Omental fat pad (tissue), 4 donors: Measurements from ENCODE around the gene SCN8A. TPM values are rescaled to one million over a fixed set of nuclear protein-coding genes. Genes with fewer than 3 reads are reported as not detected.

Experiments
- ATAC-seq: fragments of 150-250 bp; one replicate; pipeline ENCODE4 v1.9.1; 2016; ENCODE audit warnings: mild to moderate bottlenecking, moderate library complexity; ENCODE audit not compliant: low FRiP score
- DNase-seq: peaks from one replicate; pipeline ENCODE4 v3.0.0-alpha.2; 2019; ENCODE audit warnings: low spot score
- total RNA-seq, 4 donors: library from RNA; depleted of rRNA; stranded (reverse); fragments of >200 nt; gene quantifications; one replicate each; pipeline ENCODE4 v1.1.0, GENCODE V29; 2016
- TF ChIP-seq, protein P1 (sequence below), 3 donors: fragments of 450-650 bp; IDR thresholded peaks; one replicate each; pipeline ENCODE4 v1.5.1; 2016 to 2017; ENCODE audit warnings: antibody characterized with exemption in 3 of 3, mild to moderate bottlenecking in 3 of 3, moderate library complexity in 2 of 3

SCN8A gene
- total RNA-seq, 4 donors from 2014 or later = 0.50 to 1.4 (median 0.67) TPM

DNA sequence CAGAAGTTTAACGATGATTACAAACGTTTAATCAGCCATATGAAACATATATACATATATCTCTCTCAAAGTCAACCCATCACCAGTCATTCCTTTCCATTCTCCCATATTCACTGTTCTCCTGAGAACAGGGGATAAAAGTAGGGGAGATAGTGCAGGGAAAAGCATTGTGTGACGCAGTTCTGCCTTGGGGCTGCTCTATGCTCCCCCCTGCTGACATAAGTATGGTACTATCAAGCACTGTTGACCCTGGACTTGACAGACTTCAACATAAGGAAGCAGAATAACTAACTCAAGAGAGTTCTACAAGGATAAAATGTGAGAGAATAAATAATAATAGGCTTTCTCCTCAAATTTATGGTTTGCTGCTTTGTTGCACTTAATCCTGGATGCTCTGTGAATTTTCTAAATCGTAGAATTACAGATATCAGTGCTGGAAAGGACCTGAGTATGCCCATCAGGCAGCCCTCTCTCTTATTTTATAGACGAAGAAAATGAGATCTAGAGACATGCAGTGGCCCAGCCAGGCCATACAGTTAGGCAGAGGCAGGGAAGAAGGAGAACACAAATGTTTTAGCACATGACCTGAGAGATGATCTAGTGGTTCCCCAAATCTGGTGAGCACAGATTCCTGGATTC is 87.2 kb downstream of the SCN8A start:
- DNase-seq (no peak), ATAC-seq (peak; percentile 70)
- TF ChIP-seq, protein P1, sequence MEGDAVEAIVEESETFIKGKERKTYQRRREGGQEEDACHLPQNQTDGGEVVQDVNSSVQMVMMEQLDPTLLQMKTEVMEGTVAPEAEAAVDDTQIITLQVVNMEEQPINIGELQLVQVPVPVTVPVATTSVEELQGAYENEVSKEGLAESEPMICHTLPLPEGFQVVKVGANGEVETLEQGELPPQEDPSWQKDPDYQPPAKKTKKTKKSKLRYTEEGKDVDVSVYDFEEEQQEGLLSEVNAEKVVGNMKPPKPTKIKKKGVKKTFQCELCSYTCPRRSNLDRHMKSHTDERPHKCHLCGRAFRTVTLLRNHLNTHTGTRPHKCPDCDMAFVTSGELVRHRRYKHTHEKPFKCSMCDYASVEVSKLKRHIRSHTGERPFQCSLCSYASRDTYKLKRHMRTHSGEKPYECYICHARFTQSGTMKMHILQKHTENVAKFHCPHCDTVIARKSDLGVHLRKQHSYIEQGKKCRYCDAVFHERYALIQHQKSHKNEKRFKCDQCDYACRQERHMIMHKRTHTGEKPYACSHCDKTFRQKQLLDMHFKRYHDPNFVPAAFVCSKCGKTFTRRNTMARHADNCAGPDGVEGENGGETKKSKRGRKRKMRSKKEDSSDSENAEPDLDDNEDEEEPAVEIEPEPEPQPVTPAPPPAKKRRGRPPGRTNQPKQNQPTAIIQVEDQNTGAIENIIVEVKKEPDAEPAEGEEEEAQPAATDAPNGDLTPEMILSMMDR (IDR thresholded peaks at IDR 0.05) = no peak

DNA sequence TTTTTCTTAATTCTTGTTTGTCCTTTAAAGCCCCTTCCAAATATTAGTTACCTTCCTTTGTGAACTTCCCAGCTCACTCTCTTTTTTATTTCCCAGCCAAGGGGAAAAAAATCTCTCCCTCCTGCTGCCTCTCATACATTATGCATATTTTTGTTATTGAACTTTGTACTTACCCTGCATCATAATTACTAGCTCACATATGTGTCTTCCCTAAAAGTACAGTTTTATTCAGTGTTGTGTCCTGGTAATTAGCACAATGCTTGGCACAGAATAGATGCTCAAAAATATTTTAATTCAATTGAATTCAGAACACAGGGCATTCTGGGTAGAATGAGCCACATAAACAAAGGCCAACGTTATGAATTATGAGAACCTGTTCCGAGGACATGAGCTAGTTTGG is 91.9 kb downstream of the SCN8A start:
- TF ChIP-seq, protein P1 (IDR thresholded peaks at IDR 0.05) = no peak
- DNase-seq = no peak

DNA sequence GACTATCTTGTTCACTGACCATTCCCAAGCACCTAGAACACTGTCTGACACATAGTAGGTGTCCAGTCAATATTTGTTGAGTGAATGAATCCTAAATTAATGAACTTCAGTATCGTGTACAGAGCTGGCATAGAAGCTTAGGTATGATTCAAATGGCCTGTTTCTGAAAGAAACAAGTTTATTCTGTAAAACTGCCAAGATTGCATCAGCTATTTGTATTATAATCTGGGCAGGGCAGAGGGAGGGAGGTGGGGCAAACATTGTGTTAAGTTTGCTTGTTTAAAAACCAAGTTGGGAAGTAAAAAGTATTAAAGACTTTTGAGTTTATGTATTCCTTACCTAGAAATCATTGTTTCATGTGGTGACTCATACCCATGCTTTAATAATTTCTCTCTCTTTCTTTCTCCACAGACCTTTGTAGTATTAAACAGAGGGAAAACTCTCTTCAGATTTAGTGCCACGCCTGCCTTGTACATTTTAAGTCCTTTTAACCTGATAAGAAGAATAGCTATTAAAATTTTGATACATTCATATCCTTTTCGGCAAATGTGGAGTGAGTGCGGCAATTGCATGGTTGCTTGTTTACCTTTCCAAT is 92.8 kb downstream of the SCN8A start:
- TF ChIP-seq, protein P1 (IDR thresholded peaks at IDR 0.05) = no peak
- DNase-seq = no peak
- ATAC-seq = no peak

More for the DNA sequence above, 91.9 kb downstream of the SCN8A start:
- ATAC-seq = no peak

DNA sequence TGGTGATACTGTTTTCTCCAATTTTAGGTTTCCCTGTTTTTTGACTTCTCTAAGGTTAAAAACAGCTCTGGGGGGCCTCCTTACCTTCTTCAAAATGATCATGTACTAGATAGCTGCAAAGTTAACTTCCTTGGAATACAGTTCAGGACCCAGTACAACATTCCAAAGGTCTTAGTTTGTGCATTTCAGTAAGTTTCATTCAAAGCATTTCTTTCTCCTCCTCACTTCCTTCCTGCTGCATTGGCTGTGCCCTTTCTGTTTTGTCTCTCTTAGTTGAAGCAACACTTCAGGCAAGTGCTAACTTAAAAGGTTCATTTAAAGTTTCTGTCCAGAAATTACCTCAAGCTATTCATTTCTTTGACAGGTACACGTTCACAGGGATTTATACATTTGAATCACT is 95.7 kb downstream of the SCN8A start:
- no peak for DNase-seq
- TF ChIP-seq, protein P1 (IDR thresholded peaks at IDR 0.05) = no peak

DNA sequence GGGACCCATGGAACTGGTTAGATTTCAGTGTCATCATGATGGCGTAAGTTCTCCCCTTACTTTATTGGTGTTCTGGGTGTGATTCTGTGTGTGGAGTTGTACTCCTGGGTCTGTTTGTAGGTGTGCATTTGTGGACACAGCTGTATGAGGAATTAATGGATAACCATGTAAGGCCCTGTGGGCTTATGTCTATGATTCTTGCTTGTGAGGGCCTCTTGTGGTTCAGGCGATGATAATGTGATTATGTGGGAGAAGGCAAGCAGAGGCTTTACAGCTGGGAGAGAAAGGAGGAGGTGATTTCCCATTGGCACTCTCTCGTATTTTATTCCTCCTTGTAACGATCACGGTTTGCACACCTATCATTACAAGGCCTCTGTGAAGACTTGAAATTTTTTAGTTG is 96.1 kb downstream of the SCN8A start:
- TF ChIP-seq, protein P1 (IDR thresholded peaks at IDR 0.05) = no peak
- no peak for ATAC-seq
- no peak for DNase-seq

More for the DNA sequence above, 95.7 kb downstream of the SCN8A start:
- no peak for ATAC-seq

DNA sequence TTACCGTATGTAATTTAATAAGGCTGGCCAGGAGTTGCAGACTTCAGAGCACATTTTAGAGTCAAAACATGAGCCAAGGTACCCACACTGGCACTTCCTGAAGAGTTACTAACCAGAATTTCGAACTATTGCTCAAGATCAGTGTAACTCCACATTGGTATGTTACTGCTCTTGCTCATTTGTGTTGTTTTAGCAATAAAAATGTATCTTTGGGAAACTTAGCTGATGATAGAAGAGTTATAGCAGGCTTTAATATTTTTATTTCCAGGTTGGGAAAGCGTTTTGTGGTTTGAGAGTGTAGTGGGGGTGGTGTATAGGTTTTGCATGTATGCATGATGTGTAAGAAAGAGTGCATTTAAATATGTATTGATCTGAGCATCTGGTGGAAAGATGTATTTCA is 96.6 kb downstream of the SCN8A start:
- DNase-seq = no peak
- TF ChIP-seq, protein P1 (IDR thresholded peaks at IDR 0.05) = no peak
- no peak for ATAC-seq

DNA sequence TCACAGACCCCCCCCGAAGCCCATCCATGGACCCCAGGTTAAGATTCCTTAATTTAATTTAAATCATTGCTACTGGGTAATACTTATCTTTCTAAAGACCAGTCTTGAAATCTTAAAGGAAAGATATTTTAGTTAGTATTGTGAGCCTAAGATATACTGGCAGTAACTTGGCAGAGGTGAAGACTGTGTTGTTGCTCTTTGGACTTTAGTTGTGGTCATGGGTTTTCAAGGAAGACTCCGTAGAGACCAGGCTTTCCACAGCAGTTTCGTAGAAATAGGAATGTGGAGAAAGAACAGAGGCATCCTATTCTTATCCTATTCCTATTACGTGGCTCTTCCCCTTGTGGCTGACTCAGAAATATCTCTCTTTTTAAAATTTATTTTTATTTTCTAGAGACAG is 99.0 kb downstream of the SCN8A start:
- no peak for ATAC-seq
- DNase-seq = no peak

More for the DNA sequence above, 99.0 kb downstream of the SCN8A start:
- TF ChIP-seq, protein P1 (IDR thresholded peaks at IDR 0.05) = no peak
